Activated T-cell treated with anti-CD3 and anti-CD28 coated beads, Interleukin-2, amount 50 U/mL, for 24 hours (primary cell): ENCODE data around the gene PLEKHM3.

Source experiments
- DNase-seq: peaks from one replicate; pipeline ENCODE4 v3.0.0-alpha.2; 2020
- H3K27ac Mint-ChIP-seq: 2 replicates; pipeline ENCODE4 v1.8.0; 2020; ENCODE audit warnings: mild to moderate bottlenecking, mixed read lengths
- H3K27me3 Mint-ChIP-seq: 2 replicates; pipeline ENCODE4 v1.8.0; 2020; ENCODE audit warnings: mixed read lengths
- H3K36me3 Mint-ChIP-seq: 2 replicates; pipeline ENCODE4 v1.8.0; 2020; ENCODE audit warnings: low read depth, mixed read lengths
- H3K4me1 Mint-ChIP-seq: 2 replicates; pipeline ENCODE4 v1.8.0; 2020; ENCODE audit warnings: low read depth, mixed read lengths
- H3K4me3 Mint-ChIP-seq: 2 replicates; pipeline ENCODE4 v1.8.0; 2020; ENCODE audit warnings: mild to moderate bottlenecking, moderate library complexity, mixed read lengths
- H3K9me3 Mint-ChIP-seq: 2 replicates; pipeline ENCODE4 v1.8.0; 2020; ENCODE audit warnings: mixed read lengths

Gene PLEKHM3

GRCh38 chr2:207871911-207872310, 153.4 kb downstream of the PLEKHM3 start:
- Mint-ChIP-seq H3K27me3 (no peaks in the 10 kb centered on the region), H3K27ac (no peak overlapping the region), H3K4me3 (no peak overlapping the region), H3K9me3 (no peaks in the 10 kb centered on the region), H3K36me3 (no peaks in the 10 kb centered on the region), H3K4me1 (no peaks in the 10 kb centered on the region)
- DNase-seq, result no peak

- no peaks in the 10 kb centered on the region for H3K4me1 Mint-ChIP-seq
- H3K4me3 Mint-ChIP-seq, result no peak overlapping the region
- no peak for DNase-seq
- no peaks in the 10 kb centered on the region for H3K9me3 Mint-ChIP-seq
- no peaks in the 10 kb centered on the region for H3K36me3 Mint-ChIP-seq
- H3K27ac Mint-ChIP-seq, result no peak overlapping the region
- H3K27me3 Mint-ChIP-seq, result no peaks in the 10 kb centered on the region
Measured at GRCh38 chr2:207871506-207871905, 153.8 kb downstream of the PLEKHM3 start.

- Mint-ChIP-seq H3K36me3 (no peaks in the 10 kb centered on the region), H3K27me3 (no peaks in the 10 kb centered on the region), H3K4me1 (no peaks in the 10 kb centered on the region), H3K4me3 (no peak overlapping the region), H3K9me3 (no peaks in the 10 kb centered on the region), H3K27ac (no peak overlapping the region)
- no peak for DNase-seq
Measured at GRCh38 chr2:207870814-207871213, 154.5 kb downstream of the PLEKHM3 start.

- no peaks in the 10 kb centered on the region for H3K9me3 Mint-ChIP-seq
- H3K27ac Mint-ChIP-seq, result no peak overlapping the region
- no peak for DNase-seq
- H3K4me1 Mint-ChIP-seq, result no peaks in the 10 kb centered on the region
- H3K4me3 Mint-ChIP-seq, result no peak overlapping the region
- no peaks in the 10 kb centered on the region for H3K27me3 Mint-ChIP-seq
- H3K36me3 Mint-ChIP-seq, result no peaks in the 10 kb centered on the region
Measured at GRCh38 chr2:207869784-207870778, 155.2 kb downstream of the PLEKHM3 start.

GRCh38 chr2:207868855-207869596, 156.3 kb downstream of the PLEKHM3 start:
- Mint-ChIP-seq H3K36me3 (no peaks in the 10 kb centered on the region), H3K9me3 (no peaks in the 10 kb centered on the region), H3K27me3 (no peaks in the 10 kb centered on the region), H3K4me3 (no peak overlapping the region), H3K27ac (no peak overlapping the region), H3K4me1 (no peaks in the 10 kb centered on the region)
- DNase-seq, result no peak

- Mint-ChIP-seq H3K36me3 (no peaks in the 10 kb centered on the region), H3K9me3 (no peaks in the 10 kb centered on the region), H3K27me3 (no peaks in the 10 kb centered on the region), H3K27ac (no peak overlapping the region), H3K4me1 (no peaks in the 10 kb centered on the region), H3K4me3 (no peak overlapping the region)
- no peak for DNase-seq
Measured at GRCh38 chr2:207867905-207868304, 157.4 kb downstream of the PLEKHM3 start.

- Mint-ChIP-seq H3K9me3 (no peaks in the 10 kb centered on the region), H3K36me3 (no peaks in the 10 kb centered on the region), H3K4me1 (no peaks in the 10 kb centered on the region), H3K27me3 (no peaks in the 10 kb centered on the region), H3K27ac (no peak overlapping the region), H3K4me3 (no peak overlapping the region)
- DNase-seq, result no peak
Measured at GRCh38 chr2:207867056-207867455, 158.3 kb downstream of the PLEKHM3 start.

GRCh38 chr2:207865210-207865609, 160.1 kb downstream of the PLEKHM3 start:
- Mint-ChIP-seq H3K4me3 (no peak overlapping the region), H3K27ac (no peak overlapping the region), H3K9me3 (no peaks in the 10 kb centered on the region), H3K27me3 (no peaks in the 10 kb centered on the region), H3K4me1 (no peaks in the 10 kb centered on the region), H3K36me3 (peaks cover 8% of the 10 kb centered on the region)
- no peak for DNase-seq

- H3K9me3 Mint-ChIP-seq, result no peaks in the 10 kb centered on the region
- no peaks in the 10 kb centered on the region for H3K27me3 Mint-ChIP-seq
- no peak for DNase-seq
- no peaks in the 10 kb centered on the region for H3K4me1 Mint-ChIP-seq
- H3K4me3 Mint-ChIP-seq, result no peak overlapping the region
- peaks cover 13% of the 10 kb centered on the region for H3K36me3 Mint-ChIP-seq
- no peak overlapping the region for H3K27ac Mint-ChIP-seq
Measured at GRCh38 chr2:207863345-207863744, 162.0 kb downstream of the PLEKHM3 start.

GRCh38 chr2:207861789-207862188, 163.5 kb downstream of the PLEKHM3 start:
- DNase-seq, result no peak
- Mint-ChIP-seq H3K27ac (no peak overlapping the region), H3K27me3 (no peaks in the 10 kb centered on the region), H3K36me3 (peaks cover 13% of the 10 kb centered on the region), H3K9me3 (no peaks in the 10 kb centered on the region), H3K4me3 (no peak overlapping the region), H3K4me1 (no peaks in the 10 kb centered on the region)

- H3K36me3 Mint-ChIP-seq, result peaks cover 13% of the 10 kb centered on the region
- no peaks in the 10 kb centered on the region for H3K4me1 Mint-ChIP-seq
- H3K27me3 Mint-ChIP-seq, result no peaks in the 10 kb centered on the region
- DNase-seq, result no peak
- H3K4me3 Mint-ChIP-seq, result no peak overlapping the region
- H3K27ac Mint-ChIP-seq, result no peak overlapping the region
- H3K9me3 Mint-ChIP-seq, result no peaks in the 10 kb centered on the region
Measured at GRCh38 chr2:207860685-207861084, 164.6 kb downstream of the PLEKHM3 start.

- no peak overlapping the region for H3K4me3 Mint-ChIP-seq
- no peaks in the 10 kb centered on the region for H3K4me1 Mint-ChIP-seq
- no peak for DNase-seq
- no peak overlapping the region for H3K27ac Mint-ChIP-seq
- H3K36me3 Mint-ChIP-seq, result peaks cover 12% of the 10 kb centered on the region
- H3K27me3 Mint-ChIP-seq, result no peaks in the 10 kb centered on the region
- no peaks in the 10 kb centered on the region for H3K9me3 Mint-ChIP-seq
Measured at GRCh38 chr2:207855591-207855990, 169.7 kb downstream of the PLEKHM3 start.

- Mint-ChIP-seq H3K27me3 (no peaks in the 10 kb centered on the region), H3K4me1 (no peaks in the 10 kb centered on the region), H3K36me3 (peaks cover 13% of the 10 kb centered on the region), H3K27ac (no peak overlapping the region), H3K4me3 (no peak overlapping the region), H3K9me3 (no peaks in the 10 kb centered on the region)
- DNase-seq, result no peak
Measured at GRCh38 chr2:207854484-207855440, 170.6 kb downstream of the PLEKHM3 start.

- H3K27ac Mint-ChIP-seq, result no peak overlapping the region
Measured at GRCh38 chr2:207852791-207853190, 172.5 kb downstream of the PLEKHM3 start.

More at GRCh38 chr2:207852791-207853190, 172.5 kb downstream of the PLEKHM3 start:
- Mint-ChIP-seq H3K9me3 (no peaks in the 10 kb centered on the region), H3K36me3 (peaks cover 10% of the 10 kb centered on the region), H3K4me3 (no peak overlapping the region), H3K27me3 (no peaks in the 10 kb centered on the region), H3K4me1 (no peaks in the 10 kb centered on the region)
- DNase-seq, result no peak
